Measurements from ENCODE around the gene SLC49A3.
"Not testable (repeated sequence)": the region's sequence is repeated elsewhere in the genome, so short reads cannot be mapped to it uniquely, and the experiment has no call there.

DNA sequence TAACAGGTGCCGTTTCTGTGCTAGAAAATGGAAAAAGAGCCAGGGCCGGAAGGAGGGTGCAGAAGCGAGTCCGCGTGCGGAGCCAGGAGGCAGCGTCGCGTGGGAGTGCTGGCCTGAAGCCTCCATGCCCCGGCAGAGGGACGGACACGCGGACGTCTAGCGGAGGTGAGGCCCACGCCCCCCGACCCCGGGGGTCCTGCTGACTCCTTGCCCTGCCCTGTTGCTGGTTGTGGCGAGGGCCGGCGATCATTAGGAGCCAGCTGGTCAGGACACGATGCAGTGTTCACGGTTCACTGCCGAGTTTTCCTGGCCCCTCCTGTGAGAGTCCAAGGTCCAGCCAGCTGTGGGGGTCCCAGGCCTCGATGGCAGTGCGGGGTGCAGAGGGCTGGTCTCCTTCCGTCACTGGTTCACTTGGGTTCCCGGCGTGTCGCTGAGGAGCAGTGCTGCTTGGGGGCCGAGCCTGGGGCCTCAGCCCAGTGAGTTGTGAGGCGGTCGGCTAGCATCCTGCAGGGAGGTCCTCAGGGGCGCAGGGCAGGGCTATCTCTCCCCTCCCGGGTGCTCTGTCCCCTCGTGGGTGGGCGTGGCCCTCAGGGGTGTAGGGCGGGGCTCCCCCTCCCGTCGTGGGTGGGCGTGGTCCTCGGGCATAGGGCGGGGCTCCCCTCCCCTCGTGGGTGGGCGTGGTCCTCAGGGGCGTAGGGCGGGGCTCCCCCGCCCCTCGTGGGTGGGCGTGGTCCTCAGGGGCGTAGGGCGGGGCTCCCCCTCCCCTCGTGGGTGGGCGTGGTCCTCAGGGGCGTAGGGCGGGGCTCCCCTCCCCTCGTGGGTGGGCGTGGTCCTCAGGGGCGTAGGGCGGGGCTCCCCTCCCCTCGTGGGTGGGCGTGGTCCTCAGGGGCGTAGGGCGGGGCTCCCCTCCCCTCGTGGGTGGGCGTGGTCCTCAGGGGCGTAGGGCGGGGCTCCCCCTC, 42.3 kb upstream of the SLC49A3 start:
- TF ChIP-seq EZH2phosphoT487 (IDR thresholded peaks at IDR 0.05; ENCODE audit: insufficient read depth, low read depth); EZH2 (IDR thresholded peaks at IDR 0.05; ENCODE audit: insufficient read depth, poor library complexity, severe bottlenecking): not testable (repeated sequence)
